ENCODE data around the gene TLR3.
"Not testable (repeated sequence)": the region's sequence is repeated elsewhere in the genome, so short reads cannot be mapped to it uniquely, and the experiment has no call there.

The TLR3 gene

GRCh38 chr4:186068581-186069348 is at the start of gene TLR3:
Gene TLR3 (plus strand): TSS chr4:186069156. CDS start chr4:186076620, 7,464 bp downstream.
- DNase-seq = peak in 1 of 2 donors; percentile 49

- no peak for DNase-seq
Observed at GRCh38 chr4:186019269-186019668, 49.7 kb upstream of the TLR3 start.

- no peak for DNase-seq
Observed at GRCh38 chr4:186020106-186020792, 48.7 kb upstream of the TLR3 start.

GRCh38 chr4:186020793-186021407 is 48.1 kb upstream of the TLR3 start:
- no peak for DNase-seq

- no peak for DNase-seq
Observed at GRCh38 chr4:186021461-186022167, 47.3 kb upstream of the TLR3 start.

- no peak for DNase-seq
Observed at GRCh38 chr4:186023975-186024374, 45.0 kb upstream of the TLR3 start.

- no peak for DNase-seq
Observed at GRCh38 chr4:186024637-186025407, 44.1 kb upstream of the TLR3 start.

- DNase-seq = no peak
Observed at GRCh38 chr4:186025408-186025690, 43.6 kb upstream of the TLR3 start.

- no peak for DNase-seq
Observed at GRCh38 chr4:186027405-186027804, 41.6 kb upstream of the TLR3 start.

- no peak for DNase-seq
Observed at GRCh38 chr4:186029571-186030398, 39.2 kb upstream of the TLR3 start.

- DNase-seq = no peak
Observed at GRCh38 chr4:186030399-186030775, 38.6 kb upstream of the TLR3 start.

- DNase-seq = no peak
Observed at GRCh38 chr4:186030795-186031194, 38.2 kb upstream of the TLR3 start.

GRCh38 chr4:186032259-186032658 is 36.7 kb upstream of the TLR3 start:
- no peak for DNase-seq

GRCh38 chr4:186033027-186033426 is 35.9 kb upstream of the TLR3 start:
- DNase-seq = no peak

- not testable (repeated sequence) for DNase-seq
Observed at GRCh38 chr4:186034613-186035012, 34.3 kb upstream of the TLR3 start.

GRCh38 chr4:186036976-186037581 is 31.9 kb upstream of the TLR3 start:
- no peak for DNase-seq

- peak; percentile 20 to 54 for DNase-seq
Observed at GRCh38 chr4:186037692-186038658, 31.0 kb upstream of the TLR3 start.

GRCh38 chr4:186039697-186040096 is 29.3 kb upstream of the TLR3 start:
- DNase-seq = no peak

- no peak for DNase-seq
Observed at GRCh38 chr4:186040316-186040715, 28.6 kb upstream of the TLR3 start.

- not testable (repeated sequence) for DNase-seq
Observed at GRCh38 chr4:186047501-186047900, 21.5 kb upstream of the TLR3 start.
